Suprapubic skin (tissue), 4 donors: ENCODE data around the gene LDB2. TPM values are rescaled to one million over a fixed set of nuclear protein-coding genes. Genes with fewer than 3 reads are reported as not detected.

Experiments
- DNase-seq, 2 donors: peaks; one replicate each; pipeline ENCODE4 v3.0.0-alpha.2; 2019; ENCODE audit warnings: low spot score in 2 of 2
- H3K27ac ChIP-seq: fragments of 200-600 bp; sonication (generic); one replicate; pipeline ENCODE4 v1.5.1; 2019
- H3K27me3 ChIP-seq: fragments of 200-600 bp; sonication (generic); one replicate; pipeline ENCODE4 v1.5.1; 2019
- H3K36me3 ChIP-seq: fragments of 200-600 bp; sonication (generic); one replicate; pipeline ENCODE4 v1.5.1; 2019
- H3K4me1 ChIP-seq: fragments of 200-600 bp; sonication (generic); one replicate; pipeline ENCODE4 v1.5.1; 2019
- H3K4me3 ChIP-seq: fragments of 200-600 bp; sonication (generic); one replicate; pipeline ENCODE4 v1.5.1; 2019; ENCODE audit warnings: mild to moderate bottlenecking
- H3K9me3 ChIP-seq: fragments of 200-600 bp; sonication (generic); one replicate; pipeline ENCODE4 v1.5.1; 2019
- EP300 ChIP-seq: sonication (generic); formaldehyde crosslinking; IDR thresholded peaks from one replicate; pipeline ENCODE4 v1.6.1; 2017; ENCODE audit warnings: antibody characterized with exemption
- POLR2A ChIP-seq, 2 donors: fragments of 450-650 bp; IDR thresholded peaks; one replicate each; pipeline ENCODE4 v1.6.1; 2017; ENCODE audit warnings: antibody characterized with exemption in 2 of 2, mild to moderate bottlenecking in 2 of 2, moderate library complexity in 2 of 2
- POLR2AphosphoS5 ChIP-seq, 3 donors: sonication (generic); formaldehyde crosslinking; IDR thresholded peaks; one replicate each; pipeline ENCODE4 v1.6.1; 2017; ENCODE audit warnings: antibody characterized with exemption in 3 of 3
- WGBS: methylation state at CpG from one replicate; pipeline ENCODE4 v1.1.5; 2018; 5-methylcytosine and 5-hydroxymethylcytosine counted together
- total RNA-seq, 4 donors: library from RNA; depleted of rRNA; stranded (reverse); fragments of >200 nt; gene quantifications; one replicate each; pipeline ENCODE4 v1.1.0, GENCODE V29; 2016
- TF ChIP-seq, protein P1 (sequence below), 2 donors: fragments of 200-600 bp in 1 of 2; fragments of 450-650 bp in 1 of 2; sonication (generic) in 1 of 2; IDR thresholded peaks; one replicate each; pipeline ENCODE4 v1.5.1; 2016 to 2019; ENCODE audit warnings: antibody characterized with exemption in 2 of 2, mild to moderate bottlenecking in 1 of 2, moderate library complexity in 1 of 2

The LDB2 gene
- total RNA-seq, 4 donors from 2014 or later = 4.7 to 17.7 (median 9.9) TPM

DNA sequence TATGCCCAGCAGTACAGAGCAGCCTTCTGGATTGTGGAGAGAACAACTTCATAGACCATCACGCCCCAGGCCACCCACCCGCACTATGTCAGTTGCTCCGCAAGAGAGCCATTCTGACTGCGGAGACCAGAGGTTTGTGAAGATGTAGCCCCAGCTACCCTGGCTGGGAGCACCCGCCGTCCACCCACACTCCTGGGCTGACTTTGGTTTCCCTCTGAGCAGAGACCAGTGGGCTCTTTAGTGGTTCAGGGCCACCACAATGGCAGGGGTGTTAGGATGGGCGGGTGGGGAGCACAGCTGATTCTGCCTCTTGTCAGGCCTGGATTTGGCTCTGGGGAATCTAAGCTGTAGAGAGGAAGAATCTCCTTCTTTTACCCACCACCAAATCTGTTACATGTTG lies 313.4 kb downstream of the LDB2 start:
- Histone ChIP-seq H3K27ac (no peak overlapping the region), H3K9me3 (no peaks in the 10 kb centered on the region), H3K36me3 (no peaks in the 10 kb centered on the region), H3K4me1 (no peaks in the 10 kb centered on the region), H3K4me3 (no peak overlapping the region), H3K27me3 (no peaks in the 10 kb centered on the region)
- DNase-seq = no peak
- TF ChIP-seq POLR2A (IDR thresholded peaks at IDR 0.05) (no peak), EP300 (no peak), POLR2AphosphoS5 (IDR thresholded peaks at IDR 0.05) (no peak)
- TF ChIP-seq, protein P1, sequence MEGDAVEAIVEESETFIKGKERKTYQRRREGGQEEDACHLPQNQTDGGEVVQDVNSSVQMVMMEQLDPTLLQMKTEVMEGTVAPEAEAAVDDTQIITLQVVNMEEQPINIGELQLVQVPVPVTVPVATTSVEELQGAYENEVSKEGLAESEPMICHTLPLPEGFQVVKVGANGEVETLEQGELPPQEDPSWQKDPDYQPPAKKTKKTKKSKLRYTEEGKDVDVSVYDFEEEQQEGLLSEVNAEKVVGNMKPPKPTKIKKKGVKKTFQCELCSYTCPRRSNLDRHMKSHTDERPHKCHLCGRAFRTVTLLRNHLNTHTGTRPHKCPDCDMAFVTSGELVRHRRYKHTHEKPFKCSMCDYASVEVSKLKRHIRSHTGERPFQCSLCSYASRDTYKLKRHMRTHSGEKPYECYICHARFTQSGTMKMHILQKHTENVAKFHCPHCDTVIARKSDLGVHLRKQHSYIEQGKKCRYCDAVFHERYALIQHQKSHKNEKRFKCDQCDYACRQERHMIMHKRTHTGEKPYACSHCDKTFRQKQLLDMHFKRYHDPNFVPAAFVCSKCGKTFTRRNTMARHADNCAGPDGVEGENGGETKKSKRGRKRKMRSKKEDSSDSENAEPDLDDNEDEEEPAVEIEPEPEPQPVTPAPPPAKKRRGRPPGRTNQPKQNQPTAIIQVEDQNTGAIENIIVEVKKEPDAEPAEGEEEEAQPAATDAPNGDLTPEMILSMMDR (IDR thresholded peaks at IDR 0.05) = no peak
- 97% methylated on average over 6 of the region's 7 CpGs for WGBS

DNA sequence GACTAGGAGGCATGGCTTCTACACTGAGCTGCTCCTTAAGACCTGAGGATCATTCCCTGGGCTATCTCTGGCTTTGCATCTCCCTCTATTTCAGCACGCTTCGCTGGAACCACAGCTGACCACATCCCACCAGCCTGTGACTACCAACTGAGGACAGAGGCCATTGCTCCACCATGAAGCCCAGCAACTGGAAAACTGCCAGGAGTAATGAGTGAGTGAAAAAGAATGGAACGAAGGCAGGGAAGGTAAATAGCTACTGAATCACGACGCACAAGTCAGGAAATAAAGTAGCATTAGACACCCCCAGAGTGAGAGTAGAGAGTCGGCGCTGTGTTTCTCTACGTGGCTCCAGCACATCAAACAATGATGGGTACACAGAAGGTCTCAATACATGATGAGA lies 314.7 kb downstream of the LDB2 start:
- 95% methylated on average over 8 of the region's 8 CpGs for WGBS

DNA sequence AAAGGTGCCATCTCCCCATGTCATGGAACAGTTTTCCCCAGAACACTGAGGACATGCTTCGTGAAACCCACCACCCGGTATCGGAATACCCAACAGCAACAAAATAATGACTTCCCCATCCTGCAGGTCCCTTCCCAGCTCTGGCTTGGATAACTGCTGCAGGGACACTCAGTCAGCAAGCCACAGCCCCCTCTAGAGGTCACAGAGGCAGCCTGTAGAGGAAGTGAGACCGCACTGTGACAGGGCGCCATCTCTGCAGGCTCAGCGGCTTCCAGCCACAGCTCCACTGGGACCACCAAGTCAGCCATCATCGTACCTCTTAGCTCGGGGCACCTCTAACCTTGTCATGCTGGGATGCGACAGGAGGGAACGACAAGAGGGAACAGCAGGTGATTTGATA lies 315.9 kb downstream of the LDB2 start:
- no peaks in the 10 kb centered on the region for H3K36me3 ChIP-seq
- no peaks in the 10 kb centered on the region for H3K4me1 ChIP-seq
- 93% methylated on average over 5 of the region's 10 CpGs for WGBS

More for the DNA sequence above, 314.7 kb downstream of the LDB2 start:
- no peaks in the 10 kb centered on the region for H3K27me3 ChIP-seq
- H3K36me3 ChIP-seq = no peaks in the 10 kb centered on the region
- DNase-seq = no peak
- no peak overlapping the region for H3K27ac ChIP-seq
- no peak for TF ChIP-seq POLR2A (IDR thresholded peaks at IDR 0.05)
- no peak for TF ChIP-seq POLR2AphosphoS5 (IDR thresholded peaks at IDR 0.05)
- TF ChIP-seq EP300 = no peak
- TF ChIP-seq, protein P1 (IDR thresholded peaks at IDR 0.05) = no peak
- no peaks in the 10 kb centered on the region for H3K4me1 ChIP-seq
- no peak overlapping the region for H3K4me3 ChIP-seq
- no peaks in the 10 kb centered on the region for H3K9me3 ChIP-seq

DNA sequence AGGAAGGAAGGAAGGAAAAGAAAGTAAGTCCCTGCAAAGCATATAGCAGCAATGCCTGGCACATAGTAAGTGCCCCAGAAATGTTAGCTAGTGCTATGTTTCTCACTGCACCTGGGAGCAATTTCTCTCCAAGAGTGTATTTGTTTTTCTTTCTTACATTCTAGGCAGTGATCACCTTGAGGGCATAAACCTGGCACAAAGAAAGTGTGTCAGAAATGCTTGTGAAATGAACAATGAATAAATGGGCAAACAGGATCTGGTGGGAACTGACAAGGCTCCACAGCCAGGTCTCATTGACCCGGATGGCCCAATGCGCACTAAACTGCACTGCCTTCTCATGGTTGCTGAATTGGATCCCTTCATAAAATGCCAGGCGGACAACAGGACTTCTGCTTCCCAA lies 316.4 kb downstream of the LDB2 start:
- TF ChIP-seq POLR2AphosphoS5 (IDR thresholded peaks at IDR 0.05) = no peak
- no peak for TF ChIP-seq POLR2A (IDR thresholded peaks at IDR 0.05)
- TF ChIP-seq EP300 = no peak
- TF ChIP-seq, protein P1 (IDR thresholded peaks at IDR 0.05) = no peak
- no peaks in the 10 kb centered on the region for H3K9me3 ChIP-seq
- no peaks in the 10 kb centered on the region for H3K4me1 ChIP-seq
- DNase-seq = no peak
- no peak overlapping the region for H3K4me3 ChIP-seq
- no peaks in the 10 kb centered on the region for H3K27me3 ChIP-seq
- H3K36me3 ChIP-seq = no peaks in the 10 kb centered on the region
- 84% methylated on average over 3 of the region's 3 CpGs for WGBS
- no peak overlapping the region for H3K27ac ChIP-seq

More for the DNA sequence above, 315.9 kb downstream of the LDB2 start:
- no peaks in the 10 kb centered on the region for H3K27me3 ChIP-seq
- no peak for DNase-seq
- H3K4me3 ChIP-seq = no peak overlapping the region
- H3K9me3 ChIP-seq = no peaks in the 10 kb centered on the region
- H3K27ac ChIP-seq = no peak overlapping the region
- TF ChIP-seq, protein P1 (IDR thresholded peaks at IDR 0.05) = no peak
- no peak for TF ChIP-seq POLR2AphosphoS5 (IDR thresholded peaks at IDR 0.05)
- no peak for TF ChIP-seq POLR2A (IDR thresholded peaks at IDR 0.05)

DNA sequence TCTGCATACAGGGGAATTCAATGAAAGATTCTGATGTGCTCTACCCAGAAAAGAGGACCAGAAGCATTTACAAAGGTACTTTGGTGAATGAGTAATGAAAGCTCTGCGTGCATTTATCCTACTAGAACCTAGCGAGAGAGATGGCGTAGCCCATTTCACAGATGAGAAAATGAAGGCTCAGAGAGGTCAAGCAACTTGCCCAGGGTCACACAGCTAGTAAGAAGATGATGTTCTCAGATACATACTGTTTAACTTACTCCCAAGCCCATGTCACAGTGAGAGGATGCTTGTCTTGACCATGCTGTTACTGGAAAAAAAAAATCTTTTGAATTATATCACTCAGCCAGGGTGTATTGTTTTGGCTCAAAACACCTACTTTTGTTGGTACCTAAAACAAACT lies 317.3 kb downstream of the LDB2 start:
- no peaks in the 10 kb centered on the region for H3K27me3 ChIP-seq
- no peak overlapping the region for H3K27ac ChIP-seq
- H3K4me1 ChIP-seq = no peaks in the 10 kb centered on the region
- no peaks in the 10 kb centered on the region for H3K36me3 ChIP-seq
- TF ChIP-seq, protein P1 (IDR thresholded peaks at IDR 0.05) = no peak
- TF ChIP-seq EP300 = no peak
- TF ChIP-seq POLR2AphosphoS5 (IDR thresholded peaks at IDR 0.05) = no peak
- no peak for TF ChIP-seq POLR2A (IDR thresholded peaks at IDR 0.05)
- H3K9me3 ChIP-seq = no peaks in the 10 kb centered on the region
- WGBS = 89% methylated on average over 3 of the region's 3 CpGs
- H3K4me3 ChIP-seq = no peak overlapping the region
- DNase-seq = no peak
